GM15510 (cell line): Measurements from ENCODE around the gene WDFY4.
A peak's percentile ranks its signal among the peaks of the same experiment; 100 is the strongest.

ENCODE experiments used
- POLR2A ChIP-seq: IDR thresholded peaks from 3 replicates; pipeline ENCODE4 v1.6.1; 2011; ENCODE audit warnings: borderline replicate concordance; ENCODE audit not compliant: insufficient read length; ENCODE audit errors: extremely low read depth

Gene WDFY4

GRCh38 chr10:48678041-48678440 is 6.6 kb upstream of the WDFY4 start:
- TF ChIP-seq POLR2A = no peak

GRCh38 chr10:48681740-48682139 is 2.9 kb upstream of the WDFY4 start:
- no peak for TF ChIP-seq POLR2A

GRCh38 chr10:48682265-48682664 is 2.4 kb upstream of the WDFY4 start:
- no peak for TF ChIP-seq POLR2A

GRCh38 chr10:48683424-48683823 is 1.2 kb upstream of the WDFY4 start:
- no peak for TF ChIP-seq POLR2A

- peak; percentile 23 for TF ChIP-seq POLR2A
These were observed 805 bp upstream of the WDFY4 start for GRCh38 chr10:48683868-48684267.

- TF ChIP-seq POLR2A = no peak
These were observed 246 bp upstream of the WDFY4 start for GRCh38 chr10:48684463-48684791.

GRCh38 chr10:48685731-48686130 is 1.1 kb downstream of the WDFY4 start:
- no peak for TF ChIP-seq POLR2A

- no peak for TF ChIP-seq POLR2A
These were observed 6.4 kb downstream of the WDFY4 start for GRCh38 chr10:48690791-48691660.

GRCh38 chr10:48691812-48692528 is 7.3 kb downstream of the WDFY4 start:
- TF ChIP-seq POLR2A = no peak

- TF ChIP-seq POLR2A = no peak
These were observed 8.1 kb downstream of the WDFY4 start for GRCh38 chr10:48692748-48693147.

- no peak for TF ChIP-seq POLR2A
These were observed 8.5 kb downstream of the WDFY4 start for GRCh38 chr10:48693206-48693605.

GRCh38 chr10:48694371-48695030 is 9.8 kb downstream of the WDFY4 start:
- no peak for TF ChIP-seq POLR2A

- TF ChIP-seq POLR2A = no peak
These were observed 11.2 kb downstream of the WDFY4 start for GRCh38 chr10:48695636-48696534.

- no peak for TF ChIP-seq POLR2A
These were observed 11.8 kb downstream of the WDFY4 start for GRCh38 chr10:48696535-48696873.
